Erythroblast (primary cell): ENCODE data around the gene ASXL1.
"Not testable (repeated sequence)": the region's sequence is repeated elsewhere in the genome, so short reads cannot be mapped to it uniquely, and the experiment has no call there.

ENCODE experiments used
- DNase-seq, 2 experiments: peaks; one replicate each; lab custom pipeline; 2025; lab: John Stamatoyannopoulos, UW
- GATA1 ChIP-seq: IDR thresholded peaks from 2 replicates; pipeline ENCODE4 v1.6.1; 2011; ENCODE audit warnings: low read depth, mild to moderate bottlenecking, control low read depth, low read length, moderate library complexity
- POLR2A ChIP-seq: IDR thresholded peaks from 2 replicates; pipeline ENCODE4 v1.6.1; 2011; ENCODE audit warnings: mild to moderate bottlenecking, low read length

Gene ASXL1

DNA sequence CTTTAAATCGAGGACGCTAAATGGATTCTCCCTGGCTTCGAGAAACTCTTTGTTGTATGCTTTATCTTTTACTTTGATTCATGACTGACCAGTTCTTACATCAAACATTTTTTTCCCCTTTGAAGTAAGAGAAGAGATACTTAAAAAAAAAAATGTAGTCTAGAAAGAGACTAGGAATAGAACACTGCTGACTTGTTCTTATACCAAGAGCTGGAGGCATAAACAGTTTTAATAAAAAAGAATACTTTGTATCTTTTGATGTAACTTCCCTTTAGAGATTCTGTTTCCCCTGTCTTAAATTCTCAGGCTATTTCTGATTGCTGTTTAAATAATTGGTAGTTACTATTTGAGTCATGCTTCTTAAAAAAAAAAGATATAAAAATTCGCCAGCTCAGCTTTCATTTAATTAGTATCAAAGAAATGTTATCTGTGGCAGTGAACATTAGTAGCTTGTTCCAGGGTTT is 4.8 kb downstream of the ASXL1 start:
- no peak for DNase-seq
- TF ChIP-seq POLR2A = no peak
- no peak for TF ChIP-seq GATA1

GRCh38 chr20:32363492-32363891 is 5.4 kb downstream of the ASXL1 start:
- TF ChIP-seq POLR2A (no peak), GATA1 (no peak)
- DNase-seq = no peak

DNA sequence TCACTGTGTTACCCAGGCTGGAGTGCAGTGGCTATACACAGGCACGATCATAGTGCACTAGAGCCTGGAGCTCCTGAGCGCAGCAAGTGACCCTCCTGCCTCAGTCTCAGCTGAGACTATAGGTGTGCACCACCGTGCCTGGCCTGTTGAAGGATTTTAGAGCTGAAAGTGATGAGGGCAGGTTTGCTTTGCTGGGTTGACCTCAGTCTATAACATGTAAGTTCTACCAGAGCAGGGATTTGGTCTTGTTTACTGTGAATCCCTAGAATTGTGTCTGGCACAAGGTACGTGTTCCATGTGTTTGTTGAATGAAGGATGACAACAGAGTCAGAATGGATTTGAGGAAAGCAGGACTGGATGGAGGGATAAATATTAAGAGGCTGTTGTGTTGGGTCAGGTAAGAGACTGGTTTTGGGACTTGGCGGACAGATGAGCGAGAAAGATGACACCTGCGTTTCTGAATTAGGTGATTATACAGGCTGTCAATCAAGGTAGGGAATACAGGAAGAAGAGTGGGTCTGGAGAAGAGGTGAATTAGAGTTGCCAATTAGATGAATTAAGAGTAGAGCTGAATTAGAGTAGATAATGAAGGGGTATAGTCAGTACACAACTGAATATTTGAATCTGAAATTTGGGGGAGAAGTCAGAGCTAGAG is 6.5 kb downstream of the ASXL1 start:
- no peak for DNase-seq
- TF ChIP-seq POLR2A (no peak), GATA1 (no peak)

- no peak for DNase-seq
- TF ChIP-seq POLR2A = no peak
Measured at GRCh38 chr20:32365564-32365963, 7.4 kb downstream of the ASXL1 start.

- no peak for DNase-seq
- TF ChIP-seq POLR2A (no peak), GATA1 (no peak)
Measured at GRCh38 chr20:32366380-32366779, 8.2 kb downstream of the ASXL1 start.

- DNase-seq = no peak
- TF ChIP-seq POLR2A (no peak), GATA1 (no peak)
Measured at GRCh38 chr20:32368323-32368722, 10.2 kb downstream of the ASXL1 start.

GRCh38 chr20:32368925-32369324 is 10.8 kb downstream of the ASXL1 start:
- DNase-seq = peak in 1 of 2 experiments; percentile 15
- no peak for TF ChIP-seq GATA1
- TF ChIP-seq POLR2A = no peak

GRCh38 chr20:32370897-32371296 is 12.8 kb downstream of the ASXL1 start:
- no peak for DNase-seq
- TF ChIP-seq POLR2A = no peak
- no peak for TF ChIP-seq GATA1

DNA sequence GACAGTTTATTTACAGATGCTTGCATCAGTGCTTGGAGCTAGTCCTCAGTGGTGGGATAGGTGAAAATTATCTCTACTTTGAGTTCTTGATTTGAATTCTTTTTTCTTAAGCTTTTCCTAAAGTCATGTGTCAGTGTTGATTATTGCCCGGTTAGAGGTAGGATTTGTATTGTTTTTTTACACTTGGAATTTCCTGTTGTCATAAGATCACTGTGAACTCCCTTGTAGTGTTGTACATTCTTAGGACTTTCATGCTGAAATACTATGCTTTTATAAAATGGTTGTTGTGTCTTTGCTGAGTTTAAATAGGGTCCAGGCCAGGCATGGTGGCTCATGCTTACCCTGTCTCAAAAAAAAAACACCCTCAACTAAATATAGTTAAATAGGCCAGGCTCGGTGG is 20.3 kb downstream of the ASXL1 start:
- no peak for TF ChIP-seq POLR2A
- TF ChIP-seq GATA1 = no peak
- no peak for DNase-seq

DNA sequence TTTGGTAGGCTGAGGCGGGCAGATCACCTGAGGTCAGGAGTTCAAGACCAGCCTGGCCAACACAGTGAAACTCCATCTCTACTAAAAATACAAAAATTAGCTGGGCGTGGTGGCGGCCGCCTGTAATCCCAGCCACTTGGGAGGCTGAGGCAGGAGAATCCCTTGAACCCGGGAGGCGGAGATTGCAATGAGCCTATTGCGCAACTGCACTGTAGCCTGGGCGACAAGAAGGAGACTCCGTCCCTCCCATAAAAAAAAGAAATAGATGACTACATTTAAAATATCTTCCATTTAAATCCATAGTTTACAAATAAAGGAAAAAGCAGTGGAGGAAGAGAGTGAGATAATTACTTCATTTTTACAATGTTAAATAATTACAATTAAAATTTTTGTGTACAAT is 21.9 kb downstream of the ASXL1 start:
- DNase-seq = not testable (repeated sequence)

DNA sequence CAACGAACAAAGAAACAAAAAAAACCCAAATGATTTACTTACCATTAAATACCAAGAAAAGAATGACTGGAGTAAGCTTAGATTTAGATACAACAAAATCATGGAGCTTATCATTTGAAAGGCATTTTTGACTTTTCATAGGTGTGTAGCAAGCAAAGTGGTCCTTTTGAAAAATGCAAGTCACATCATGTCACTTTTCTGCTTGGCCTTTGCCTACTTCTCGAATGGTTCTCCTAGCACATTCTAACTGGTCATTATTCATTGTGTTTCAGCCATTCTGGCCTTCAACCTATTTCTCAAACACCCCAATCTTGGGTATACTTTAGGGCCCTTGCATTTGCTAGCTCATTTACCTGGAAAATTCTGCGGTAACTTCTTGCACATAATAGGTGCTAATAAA is 22.6 kb downstream of the ASXL1 start:
- DNase-seq = no peak
- TF ChIP-seq POLR2A (no peak), GATA1 (no peak)

- no peak for DNase-seq
- TF ChIP-seq POLR2A (no peak), GATA1 (no peak)
Measured at GRCh38 chr20:32382102-32382950, 24.2 kb downstream of the ASXL1 start.

- not testable (repeated sequence) for DNase-seq
Measured at GRCh38 chr20:32383441-32383840, 25.3 kb downstream of the ASXL1 start.

GRCh38 chr20:32385541-32385940 is 27.4 kb downstream of the ASXL1 start:
- TF ChIP-seq GATA1 (no peak), POLR2A (no peak)
- DNase-seq = no peak

- no peak for DNase-seq
- TF ChIP-seq GATA1 (no peak), POLR2A (no peak)
Measured at GRCh38 chr20:32386091-32386490, 28.0 kb downstream of the ASXL1 start.
